ENCODE data around the gene MYH13. TPM values are rescaled to one million over a fixed set of nuclear protein-coding genes. Genes with fewer than 3 reads are reported as not detected.

The MYH13 gene
- total and polyA plus RNA-seq, 2 of the 13 experiments (the other 11 are each of a cell fraction or from before 2014, with no cell fraction given), result not detected

DNA sequence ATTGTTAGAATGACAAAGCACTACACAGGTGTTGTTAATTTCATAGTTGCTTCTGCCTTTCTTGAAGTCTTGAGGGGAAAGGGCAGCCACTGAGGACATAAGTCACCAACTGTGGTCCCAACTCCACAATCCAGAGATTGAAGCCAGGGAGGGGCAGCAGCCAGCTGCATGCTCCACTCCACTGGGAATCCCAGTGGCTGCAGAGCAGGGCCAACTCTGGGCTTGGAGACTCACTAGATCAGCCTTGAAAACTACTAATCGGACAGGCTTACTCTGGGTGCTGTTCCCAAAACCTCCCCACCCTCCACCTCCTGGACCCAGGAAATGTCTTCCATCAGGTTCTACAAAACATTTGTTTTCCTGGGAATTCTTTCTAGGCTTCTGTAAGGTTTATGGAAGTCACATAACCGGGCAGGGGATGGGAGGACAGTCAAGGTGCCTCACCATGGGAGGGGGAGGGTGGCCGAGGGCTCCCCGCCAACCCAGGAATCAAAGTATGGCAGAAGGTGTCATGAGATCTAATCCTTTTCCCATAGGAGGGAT, 68.0 kb downstream of the MYH13 start:
- 5% methylated on average over 3 of the region's 4 CpGs for WGBS (ENCODE audit: low lambda C conversion rate)

DNA sequence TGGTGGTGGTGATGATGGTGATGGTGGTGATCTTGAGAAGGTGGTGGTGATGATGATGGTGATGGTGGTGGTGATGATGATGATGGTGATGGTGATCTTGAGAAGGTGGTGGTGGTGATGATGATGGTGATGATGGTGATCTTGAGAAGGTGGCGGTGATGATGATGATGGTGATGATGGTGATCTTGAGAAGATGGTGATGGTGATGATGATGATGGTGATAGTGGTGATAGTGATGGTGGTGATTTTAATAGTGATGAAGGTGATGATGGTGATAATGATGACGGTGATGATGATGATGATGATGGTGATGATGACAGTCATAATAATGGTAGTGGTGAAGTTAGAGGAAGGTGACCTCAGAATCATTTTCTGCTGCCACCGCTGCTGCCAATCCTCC, 75.1 kb downstream of the MYH13 start:
- H3K4me3 ChIP-seq (replicated peaks in 1 of 3; ENCODE audit: insufficient read depth in 1 of 3, low read depth in 2 of 3, low read length in 3 of 3), result no peak overlapping the region
- H3K9me3 ChIP-seq (ENCODE audit: low read length), result no peaks in the 10 kb centered on the region
- no peaks in the 10 kb centered on the region for H4K20me1 ChIP-seq (ENCODE audit: insufficient read depth, low read length)
- H3K27ac ChIP-seq (ENCODE audit: extremely low read length, insufficient read depth, low read length), result no peak overlapping the region
- BruUV-seq (replicated peaks), result no TSS peak
- DNase-seq (ENCODE audit: low spot score) (no peak), FAIRE-seq (no peak), ATAC-seq (no peak)
- peaks cover 5% of the 10 kb centered on the region for H3K4me1 ChIP-seq (ENCODE audit: insufficient read depth, low read length)
- no peak overlapping the region for H3K4me2 ChIP-seq (ENCODE audit: low read depth, low read length)
- ChIA-PET POLR2A (no interaction called here), CTCF (ENCODE audit: low intra/inter-chr PET ratio, low total read pairs) (no interaction called here)
- TF ChIP-seq CREB1 (IDR thresholded peaks at IDR 0.05), result peak; percentile 97
- no peak for TF ChIP-seq CREB1 (CRISPR knock-in tag; IDR thresholded peaks at IDR 0.05)
- no peak for TF ChIP-seq KDM2A (CRISPR knock-in tag; IDR thresholded peaks at IDR 0.05; ENCODE audit: borderline replicate concordance, low read depth)
- peak; percentile 15; the same call in 1 of the 2 replicates for TF ChIP-seq ATF7 (IDR thresholded peaks at IDR 0.05)
- no peak for TF ChIP-seq ATF7 (CRISPR knock-in tag; IDR thresholded peaks at IDR 0.05)
- H2AFZ ChIP-seq (ENCODE audit: low read length), result no peak overlapping the region
- peaks cover 0 to 7% of the 10 kb centered on the region in 2 experiments; a peak in 1 of 5 replicates for H3K27me3 ChIP-seq (ENCODE audit: control insufficient read depth in 1 of 2, insufficient read depth in 2 of 2, low read length in 2 of 2)
- no peak overlapping the region for H3K9ac ChIP-seq (ENCODE audit: insufficient read depth, low read depth, low read length)
- intact Hi-C loops (cut with micrococcal nuclease; ENCODE audit: unreplicated experiment), result no loop called here
- under 1% methylated on average over 3 of the region's 3 CpGs for WGBS (ENCODE audit: low lambda C conversion rate)
- H3K79me2 ChIP-seq (ENCODE audit: insufficient read depth, low read length), result no peaks in the 10 kb centered on the region
- in situ Hi-C loops (cut with HindIII; ENCODE audit: extremely low pct_ligation_motif_present, low pct_unique_long_range_greater_than_20kb), result no loop called here
- no peaks in the 10 kb centered on the region for H3K36me3 ChIP-seq (replicated peaks in 1 of 2; ENCODE audit: control insufficient read depth in 1 of 2, insufficient read depth in 2 of 2, low read length in 2 of 2)

More for the DNA sequence above, 68.0 kb downstream of the MYH13 start:
- no TSS peak for BruUV-seq (replicated peaks)
- Histone ChIP-seq H3K9ac (ENCODE audit: insufficient read depth, low read depth, low read length) (no peak overlapping the region), H2AFZ (ENCODE audit: low read length) (no peak overlapping the region), H3K4me2 (ENCODE audit: low read depth, low read length) (no peak overlapping the region), H3K79me2 (ENCODE audit: insufficient read depth, low read length) (no peaks in the 10 kb centered on the region), H4K20me1 (ENCODE audit: insufficient read depth, low read length) (no peaks in the 10 kb centered on the region), H3K27ac (ENCODE audit: extremely low read length, insufficient read depth, low read length) (no peak overlapping the region), H3K27me3 (ENCODE audit: control insufficient read depth in 1 of 2, insufficient read depth in 2 of 2, low read length in 2 of 2) (peaks cover 1 to 4% of the 10 kb centered on the region in 2 experiments; a peak in 2 of 5 replicates), H3K36me3 (replicated peaks in 1 of 2; ENCODE audit: control insufficient read depth in 1 of 2, insufficient read depth in 2 of 2, low read length in 2 of 2) (no peaks in the 10 kb centered on the region), H3K9me3 (ENCODE audit: low read length) (no peaks in the 10 kb centered on the region), H3K4me3 (replicated peaks in 1 of 3; ENCODE audit: insufficient read depth in 1 of 3, low read depth in 2 of 3, low read length in 3 of 3) (no peak overlapping the region), H3K4me1 (ENCODE audit: insufficient read depth, low read length) (no peaks in the 10 kb centered on the region)
- TF ChIP-seq ZNF530 (CRISPR knock-in tag; IDR thresholded peaks at IDR 0.05; ENCODE audit: low read depth), result no peak
- TF ChIP-seq ZNF747 (CRISPR knock-in tag; IDR thresholded peaks at IDR 0.05; ENCODE audit: borderline replicate concordance), result no peak
- TF ChIP-seq KMT2A (CRISPR knock-in tag; IDR thresholded peaks at IDR 0.05), result no peak
- no peak for TF ChIP-seq RFX3 (CRISPR knock-in tag; IDR thresholded peaks at IDR 0.05)
- TF ChIP-seq, protein P1, sequence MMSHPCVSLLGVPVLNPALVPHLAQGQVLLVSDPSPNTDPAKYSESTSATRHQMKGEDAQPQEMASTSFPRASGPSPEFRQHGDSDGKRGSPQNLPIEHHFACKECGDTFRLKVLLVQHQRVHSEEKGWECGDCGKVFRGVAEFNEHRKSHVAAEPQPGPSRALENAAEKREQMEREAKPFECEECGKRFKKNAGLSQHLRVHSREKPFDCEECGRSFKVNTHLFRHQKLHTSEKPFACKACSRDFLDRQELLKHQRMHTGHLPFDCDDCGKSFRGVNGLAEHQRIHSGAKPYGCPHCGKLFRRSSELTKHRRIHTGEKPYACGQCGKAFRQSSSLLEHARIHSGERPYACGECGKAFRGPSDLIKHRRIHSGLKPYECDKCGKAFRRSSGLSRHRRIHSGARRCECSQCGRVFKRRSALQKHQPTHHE (CRISPR knock-in tag; IDR thresholded peaks at IDR 0.05; ENCODE audit: borderline replicate concordance), result no peak
- no peak for TF ChIP-seq ELF3 (CRISPR knock-in tag; IDR thresholded peaks at IDR 0.05)
- TF ChIP-seq NR2F2 (IDR thresholded peaks at IDR 0.05; ENCODE audit: borderline replicate concordance, low read depth), result no peak
- in situ Hi-C loops (cut with HindIII; ENCODE audit: extremely low pct_ligation_motif_present, low pct_unique_long_range_greater_than_20kb), result no loop called here
- ChIA-PET CTCF (ENCODE audit: low intra/inter-chr PET ratio, low total read pairs) (no interaction called here), POLR2A (no interaction called here)
- FAIRE-seq, result no peak
- no peak for ATAC-seq
- no peak for DNase-seq (ENCODE audit: low spot score)
- intact Hi-C loops (cut with micrococcal nuclease; ENCODE audit: unreplicated experiment), result no loop called here

All from HepG2 (cell line).